Hematopoietic multipotent progenitor cell treated with erythropoietin and hydrocortisone succinate and interleukin-3 and kit ligand, for 4 days (in vitro differentiated cells): ENCODE data around the gene SPRY2.

Source experiments
- DNase-seq: peaks from one replicate; pipeline ENCODE4 v3.0.0-alpha.2; 2015

Gene SPRY2

DNA sequence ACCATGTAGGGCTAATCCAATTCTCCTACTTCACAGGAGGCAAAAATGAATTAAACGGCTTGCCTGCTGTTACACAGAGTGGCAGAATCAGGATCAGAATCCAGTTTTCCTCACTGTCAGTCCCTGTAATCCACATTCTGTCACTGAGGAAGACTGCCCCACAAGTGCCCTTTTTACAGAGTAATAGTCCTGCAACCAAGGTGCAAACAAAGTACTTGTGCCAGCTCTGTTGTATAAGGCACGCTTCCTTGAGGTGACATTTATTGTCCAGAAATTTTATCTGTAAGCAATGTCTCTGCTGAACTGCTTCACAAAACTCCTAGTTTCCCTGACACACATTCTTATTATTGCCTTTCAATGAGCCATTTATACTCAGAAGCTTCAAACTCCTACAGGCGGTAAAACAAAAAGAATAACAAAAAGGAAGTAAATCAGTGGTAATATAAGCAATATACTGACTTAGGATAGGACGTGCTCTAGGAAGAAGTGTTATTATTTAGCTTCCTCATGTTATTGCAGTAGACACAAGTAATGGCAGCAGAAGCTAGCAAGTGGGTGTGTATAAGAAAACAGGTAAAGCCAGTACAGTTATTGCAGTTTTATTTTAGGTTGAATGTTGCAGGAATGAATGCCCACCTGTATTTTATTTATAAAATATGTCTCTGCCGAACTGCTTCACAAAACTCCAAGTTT lies 28.8 kb downstream of the SPRY2 start:
- DNase-seq, result no peak

GRCh38 chr13:80309926-80310325 lies 31.0 kb downstream of the SPRY2 start:
- no peak for DNase-seq

DNA sequence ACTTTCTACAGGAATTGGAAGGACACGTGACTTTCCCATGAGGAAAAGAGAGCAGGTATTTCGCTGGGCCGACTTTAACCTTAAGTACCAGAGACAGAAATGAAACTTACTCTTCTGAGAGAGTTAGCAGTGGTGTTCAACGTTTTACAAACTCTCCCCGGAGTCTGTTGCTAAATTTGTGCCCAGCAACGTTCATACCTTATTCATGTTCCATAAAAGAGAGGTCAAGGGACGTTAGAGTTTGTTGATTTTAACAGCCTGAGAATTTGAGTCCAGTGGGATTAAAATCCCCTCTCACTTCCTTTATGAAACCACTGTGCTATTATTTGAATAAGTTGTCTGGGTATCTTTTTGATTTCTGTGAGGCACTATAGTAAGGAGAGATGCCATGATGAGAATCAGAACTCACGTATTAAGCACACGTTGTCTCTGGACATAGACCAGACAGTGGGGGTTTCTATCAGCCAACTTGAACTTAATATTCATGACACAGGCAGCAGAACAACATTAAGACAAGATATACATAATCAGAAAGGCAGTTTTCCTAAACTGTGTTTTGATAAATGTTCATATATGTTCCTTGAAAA lies 33.4 kb downstream of the SPRY2 start:
- no peak for DNase-seq

DNA sequence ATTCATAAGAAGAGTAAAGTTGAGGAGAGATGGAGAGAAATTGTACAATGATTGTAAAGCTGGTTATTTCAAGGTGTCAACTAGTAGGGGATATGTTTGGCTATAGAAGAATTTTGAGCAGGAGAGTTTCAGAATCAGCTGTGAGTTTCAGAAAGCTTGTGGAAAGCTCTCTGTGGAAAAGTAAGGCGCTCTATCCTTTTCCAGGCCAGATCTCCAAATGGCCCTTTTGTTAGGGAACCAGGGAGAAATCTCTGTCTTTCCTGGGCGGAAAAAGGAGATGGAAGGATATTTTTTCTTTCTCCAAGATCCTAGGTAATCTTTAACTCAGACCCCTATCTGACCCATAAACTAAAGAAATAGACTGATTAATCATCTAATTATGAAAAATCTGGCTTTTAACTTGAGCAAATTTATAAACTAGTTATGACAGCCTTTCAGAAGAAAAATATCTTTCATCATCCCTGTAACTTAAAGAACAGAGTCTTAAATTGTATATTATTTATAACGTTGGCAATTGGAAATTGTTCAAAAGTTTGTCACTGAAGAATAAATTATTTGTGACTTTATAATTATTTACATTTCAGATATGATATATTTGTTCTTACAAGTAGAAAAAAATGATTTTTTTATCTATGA lies 34.5 kb downstream of the SPRY2 start:
- DNase-seq, result no peak

GRCh38 chr13:80305737-80306136 lies 35.2 kb downstream of the SPRY2 start:
- no peak for DNase-seq

DNA sequence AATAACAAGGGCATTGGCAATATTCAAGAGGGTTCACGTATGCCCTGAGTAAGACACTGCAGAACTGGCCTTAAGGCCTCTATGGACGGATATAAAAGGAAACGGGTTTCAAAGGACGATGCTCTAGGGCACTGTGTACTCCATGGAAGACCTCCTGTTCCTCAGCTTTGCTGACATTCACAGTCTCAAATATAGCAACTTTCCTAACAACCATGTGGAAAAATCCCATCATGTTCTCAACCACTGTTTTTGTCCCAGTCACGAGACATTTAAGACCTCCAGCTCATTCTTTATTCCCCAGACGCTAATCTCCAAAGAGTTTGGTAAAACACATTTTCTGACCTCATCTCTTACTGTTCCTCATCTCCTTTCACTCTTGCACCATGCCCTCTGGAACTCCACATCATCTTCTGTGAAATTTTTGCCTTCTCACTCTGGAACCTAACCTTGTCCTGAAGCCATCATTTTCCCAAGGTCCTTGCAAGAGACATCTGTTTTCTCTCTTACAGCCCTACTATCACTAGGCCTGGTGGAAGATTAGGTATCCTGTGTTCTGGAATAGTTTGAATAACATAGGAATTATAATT lies 37.6 kb downstream of the SPRY2 start:
- DNase-seq, result no peak

DNA sequence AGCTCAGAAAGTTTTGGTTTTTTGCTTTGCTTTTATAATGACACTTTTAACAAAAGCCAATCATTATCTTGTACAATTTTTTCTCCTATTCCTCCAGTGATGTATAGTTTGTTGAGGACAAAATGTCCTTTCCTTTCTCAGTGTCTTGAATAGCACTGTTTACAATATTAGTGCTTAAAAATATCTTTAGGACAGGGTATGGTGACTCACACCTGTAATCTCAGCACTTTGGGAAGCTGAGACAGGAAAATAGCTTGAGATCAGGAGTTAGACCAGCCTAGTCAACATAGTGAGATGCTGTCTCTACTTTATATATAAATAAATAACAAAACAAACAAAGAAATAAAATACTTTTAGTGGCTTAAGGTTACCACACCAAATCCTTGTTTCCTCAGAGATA lies 41.9 kb downstream of the SPRY2 start:
- DNase-seq, result no peak

- no peak for DNase-seq
Observed at GRCh38 chr13:80297503-80297902, 43.4 kb downstream of the SPRY2 start.

GRCh38 chr13:80297094-80297493 lies 43.8 kb downstream of the SPRY2 start:
- DNase-seq, result no peak

DNA sequence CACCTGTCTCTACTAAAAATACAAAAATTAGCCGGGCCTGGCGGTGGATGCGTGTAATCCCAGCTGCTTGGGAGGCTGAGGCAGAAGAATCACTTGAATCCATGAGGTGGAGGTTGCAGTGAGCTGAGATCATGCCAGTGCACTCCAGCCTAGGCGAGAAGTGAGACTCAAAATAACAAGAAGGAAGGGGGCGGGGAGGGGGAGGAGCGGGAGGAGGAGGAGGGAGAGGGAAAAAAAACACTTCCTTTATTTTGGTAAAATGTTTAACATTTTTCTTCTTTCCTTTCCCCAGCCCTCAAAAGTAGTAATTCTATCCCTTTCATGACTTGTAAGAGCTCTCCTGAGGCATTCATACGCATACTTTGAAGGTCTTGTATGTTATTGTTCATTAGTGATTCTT lies 44.3 kb downstream of the SPRY2 start:
- DNase-seq, result no peak

DNA sequence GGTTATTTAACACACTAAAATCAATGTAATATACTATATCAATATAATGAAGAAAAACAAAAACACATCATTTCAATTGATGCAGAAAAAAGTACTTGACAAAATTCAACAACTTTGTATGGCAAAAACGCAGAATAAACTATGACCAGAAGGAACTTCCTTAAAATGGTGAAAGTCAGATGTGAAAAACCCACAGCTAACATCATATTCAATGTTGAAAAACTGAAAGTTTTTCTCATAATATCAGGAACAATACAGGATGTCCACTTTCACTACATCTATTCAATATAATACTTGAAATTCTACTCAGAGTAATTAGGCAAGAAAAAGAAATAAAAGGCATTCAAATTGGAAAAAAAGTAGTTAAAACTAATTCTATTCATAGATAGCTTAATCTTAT lies 50.3 kb downstream of the SPRY2 start:
- no peak for DNase-seq
